Ascending aorta (tissue), 2 donors: ENCODE results near the gene LPCAT2. TPM values are rescaled to one million over a fixed set of nuclear protein-coding genes. Genes with fewer than 3 reads are reported as not detected.

ENCODE experiments used
- DNase-seq, 2 donors: peaks; one replicate each; pipeline ENCODE4 v3.0.0-alpha.2; 2019; ENCODE audit warnings: low spot score in 2 of 2
- H3K27ac ChIP-seq, 2 donors: fragments of 200-600 bp; sonication (generic); one replicate each; pipeline ENCODE4 v1.5.1; 2016 to 2017; ENCODE audit warnings: mild to moderate bottlenecking in 1 of 2
- H3K27me3 ChIP-seq: fragments of 200-600 bp; sonication (generic); one replicate; pipeline ENCODE4 v1.5.1; 2017
- H3K36me3 ChIP-seq, 2 donors: fragments of 200-600 bp; sonication (generic); one replicate each; pipeline ENCODE4 v1.5.1; 2016
- H3K4me1 ChIP-seq, 2 donors: fragments of 200-600 bp; sonication (generic); one replicate each; pipeline ENCODE4 v1.5.1; 2016 to 2017; ENCODE audit warnings: mild to moderate bottlenecking in 1 of 2
- H3K4me3 ChIP-seq, 2 donors: fragments of 200-600 bp; sonication (generic); one replicate each; pipeline ENCODE4 v1.5.1; 2016 to 2017; ENCODE audit warnings: mild to moderate bottlenecking in 1 of 2
- H3K9me3 ChIP-seq, 2 donors: fragments of 200-600 bp; sonication (generic); one replicate each; pipeline ENCODE4 v1.5.1; 2016
- CTCF ChIP-seq, 3 experiments: fragments of 200-600 bp in 2 of 3; fragments of 450-650 bp in 1 of 3; sonication (generic) in 2 of 3; IDR thresholded peaks; one replicate each; pipeline ENCODE4 v1.5.1; 2016 to 2019; ENCODE audit warnings: antibody characterized with exemption in 3 of 3, mild to moderate bottlenecking in 1 of 3, moderate library complexity in 1 of 3
- intact Hi-C: fragments of 100-400 bp; cut with DNase I; formaldehyde crosslinking; loops from one replicate; pipeline ENCODE4 v1.15.1; 2023
- total RNA-seq: library from RNA; depleted of rRNA; stranded (reverse); fragments of >200 nt; gene quantifications from one replicate; pipeline ENCODE4 v1.1.0, GENCODE V29; 2016

The LPCAT2 gene
- total RNA-seq, 1 donor from 2014 or later, result 44.2 TPM

- no peaks in the 10 kb centered on the region for H3K4me1 ChIP-seq
- no peak for TF ChIP-seq CTCF (IDR thresholded peaks at IDR 0.05)
- peak overlapping the region; percentile 43 to 45 for H3K27ac ChIP-seq
- no peaks in the 10 kb centered on the region for H3K27me3 ChIP-seq
- DNase-seq, result peak in 1 of 2 donors; percentile 74
- no peaks in the 10 kb centered on the region for H3K9me3 ChIP-seq
- no peak overlapping the region for H3K4me3 ChIP-seq
- H3K36me3 ChIP-seq, result peaks cover 65 to 76% of the 10 kb centered on the region in 2 donors
- intact Hi-C loops, result no loop called here
These were observed 21.6 kb upstream of the LPCAT2 start for GRCh38 chr16:55487048-55487803.

- Histone ChIP-seq H3K27me3 (no peaks in the 10 kb centered on the region), H3K36me3 (peaks cover 63 to 79% of the 10 kb centered on the region in 2 donors), H3K27ac (peak overlapping the region; percentile 40 to 45), H3K4me1 (no peaks in the 10 kb centered on the region), H3K9me3 (no peaks in the 10 kb centered on the region), H3K4me3 (no peak overlapping the region)
- intact Hi-C loops, result no loop called here
- TF ChIP-seq CTCF (IDR thresholded peaks at IDR 0.05), result no peak
- peak in 1 of 2 donors; percentile 62 for DNase-seq
These were observed 20.6 kb upstream of the LPCAT2 start for GRCh38 chr16:55488306-55488705.

GRCh38 chr16:55489119-55489955 is 19.5 kb upstream of the LPCAT2 start:
- Histone ChIP-seq H3K4me1 (no peaks in the 10 kb centered on the region), H3K4me3 (no peak overlapping the region), H3K27me3 (no peaks in the 10 kb centered on the region), H3K36me3 (peaks cover 57 to 79% of the 10 kb centered on the region in 2 donors), H3K27ac (peak overlapping the region; percentile 40 to 54), H3K9me3 (no peaks in the 10 kb centered on the region)
- TF ChIP-seq CTCF (IDR thresholded peaks at IDR 0.05), result no peak
- intact Hi-C loops, result no loop called here
- peak in 1 of 2 donors; percentile 55 for DNase-seq

GRCh38 chr16:55489956-55490265 is 19.0 kb upstream of the LPCAT2 start:
- H3K4me3 ChIP-seq, result no peak overlapping the region
- no peaks in the 10 kb centered on the region for H3K27me3 ChIP-seq
- DNase-seq, result peak in 1 of 2 donors; percentile 28
- peaks cover 52 to 75% of the 10 kb centered on the region in 2 donors for H3K36me3 ChIP-seq
- H3K27ac ChIP-seq, result peak overlapping the region in 1 of 2 donors; percentile 2
- H3K9me3 ChIP-seq, result no peaks in the 10 kb centered on the region
- no peaks in the 10 kb centered on the region for H3K4me1 ChIP-seq
- TF ChIP-seq CTCF (IDR thresholded peaks at IDR 0.05), result no peak
- intact Hi-C loops, result no loop called here

- Histone ChIP-seq H3K4me1 (no peaks in the 10 kb centered on the region), H3K27ac (no peak overlapping the region), H3K4me3 (no peak overlapping the region), H3K36me3 (peaks cover 48 to 71% of the 10 kb centered on the region in 2 donors), H3K27me3 (no peaks in the 10 kb centered on the region), H3K9me3 (no peaks in the 10 kb centered on the region)
- intact Hi-C loops, result no loop called here
- peak in 1 of 2 donors; percentile 53 for DNase-seq
- TF ChIP-seq CTCF (IDR thresholded peaks at IDR 0.05), result no peak
These were observed 18.6 kb upstream of the LPCAT2 start for GRCh38 chr16:55490301-55490700.
